Stimulated activated CD4-positive, alpha-beta T cell treated with anti-CD3 and anti-CD28 coated beads, Interleukin-4, amount 100 ng/mL, for 4 hours (primary cell): Measurements from ENCODE around the gene CCSER2.
"Not testable (repeated sequence)": the region's sequence is repeated elsewhere in the genome, so short reads cannot be mapped to it uniquely, and the experiment has no call there.

Source experiments
- DNase-seq, 2 experiments: peaks; one replicate each; pipeline ENCODE4 v3.0.0-alpha.2; 2020

CCSER2 gene

GRCh38 chr10:84328418-84329195, at the start of gene CCSER2:
TSS of gene CCSER2 (plus strand) at chr10:84328589. CDS start at chr10:84371053, 42,464 bp downstream.
- DNase-seq, result peak; percentile 86 to 95

GRCh38 chr10:84279876-84280475, 48.4 kb upstream of the CCSER2 start:
- not testable (repeated sequence) for DNase-seq

GRCh38 chr10:84286695-84287094, 41.7 kb upstream of the CCSER2 start:
- no peak for DNase-seq

- no peak for DNase-seq
Measured at GRCh38 chr10:84288151-84288550, 40.2 kb upstream of the CCSER2 start.

- DNase-seq, result no peak
Measured at GRCh38 chr10:84289521-84290200, 38.7 kb upstream of the CCSER2 start.

- no peak for DNase-seq
Measured at GRCh38 chr10:84290235-84290634, 38.2 kb upstream of the CCSER2 start.

- no peak for DNase-seq
Measured at GRCh38 chr10:84291384-84291783, 37.0 kb upstream of the CCSER2 start.

- DNase-seq, result no peak
Measured at GRCh38 chr10:84292502-84292901, 35.9 kb upstream of the CCSER2 start.

- no peak for DNase-seq
Measured at GRCh38 chr10:84293171-84293570, 35.2 kb upstream of the CCSER2 start.

- DNase-seq, result no peak
Measured at GRCh38 chr10:84293574-84294016, 34.8 kb upstream of the CCSER2 start.

GRCh38 chr10:84294766-84295447, 33.5 kb upstream of the CCSER2 start:
- no peak for DNase-seq

GRCh38 chr10:84296091-84296981, 32.1 kb upstream of the CCSER2 start:
- no peak for DNase-seq

- no peak for DNase-seq
Measured at GRCh38 chr10:84298057-84298456, 30.3 kb upstream of the CCSER2 start.

GRCh38 chr10:84302223-84302622, 26.2 kb upstream of the CCSER2 start:
- no peak for DNase-seq

GRCh38 chr10:84306751-84307384, 21.5 kb upstream of the CCSER2 start:
- DNase-seq, result no peak

- DNase-seq, result no peak
Measured at GRCh38 chr10:84308021-84308420, 20.4 kb upstream of the CCSER2 start.

- DNase-seq, result peak; percentile 5 to 22
Measured at GRCh38 chr10:84308481-84309304, 19.7 kb upstream of the CCSER2 start.

- no peak for DNase-seq
Measured at GRCh38 chr10:84310470-84310869, 17.9 kb upstream of the CCSER2 start.

GRCh38 chr10:84311576-84311975, 16.8 kb upstream of the CCSER2 start:
- DNase-seq, result no peak

- no peak for DNase-seq
Measured at GRCh38 chr10:84312816-84313215, 15.6 kb upstream of the CCSER2 start.

GRCh38 chr10:84314275-84314674, 14.1 kb upstream of the CCSER2 start:
- no peak for DNase-seq
